Testis (tissue), 2 donors: Measurements from ENCODE around the gene CAMKV.

Experiments
- POLR2A ChIP-seq: fragments of 450-650 bp; IDR thresholded peaks from one replicate; pipeline ENCODE4 v1.6.1; 2017; ENCODE audit warnings: antibody characterized with exemption, mild to moderate bottlenecking, moderate library complexity
- TF ChIP-seq, protein P1 (sequence below), 3 experiments: fragments of 450-650 bp in 2 of 3; fragments of 200-600 bp in 1 of 3; sonication (generic) in 1 of 3; IDR thresholded peaks; one replicate each; pipeline ENCODE4 v1.5.1; 2016 to 2019; ENCODE audit warnings: antibody characterized with exemption in 3 of 3, mild to moderate bottlenecking in 2 of 3, moderate library complexity in 1 of 3

DNA sequence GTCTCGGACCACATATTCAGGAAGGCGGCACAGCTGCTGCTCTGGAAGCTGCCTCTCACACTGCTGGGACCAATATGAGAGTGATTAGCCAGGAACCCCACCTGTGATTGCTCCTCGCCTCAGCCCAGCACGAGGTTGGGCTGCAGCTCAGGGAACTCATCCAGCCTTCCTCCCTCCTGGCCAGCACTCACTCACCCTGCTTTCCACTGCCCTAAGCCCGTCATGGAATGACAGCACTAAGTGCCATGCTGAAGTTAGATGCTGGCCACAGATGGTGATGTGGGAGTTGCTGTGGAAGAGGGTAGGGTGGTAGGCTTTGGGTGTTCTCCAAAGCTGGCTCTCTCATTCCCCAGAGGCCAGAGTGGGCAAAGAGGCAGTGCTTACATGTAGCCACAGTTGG is 26.6 kb upstream of the CAMKV start:
- no peak for TF ChIP-seq POLR2A
- TF ChIP-seq, protein P1, sequence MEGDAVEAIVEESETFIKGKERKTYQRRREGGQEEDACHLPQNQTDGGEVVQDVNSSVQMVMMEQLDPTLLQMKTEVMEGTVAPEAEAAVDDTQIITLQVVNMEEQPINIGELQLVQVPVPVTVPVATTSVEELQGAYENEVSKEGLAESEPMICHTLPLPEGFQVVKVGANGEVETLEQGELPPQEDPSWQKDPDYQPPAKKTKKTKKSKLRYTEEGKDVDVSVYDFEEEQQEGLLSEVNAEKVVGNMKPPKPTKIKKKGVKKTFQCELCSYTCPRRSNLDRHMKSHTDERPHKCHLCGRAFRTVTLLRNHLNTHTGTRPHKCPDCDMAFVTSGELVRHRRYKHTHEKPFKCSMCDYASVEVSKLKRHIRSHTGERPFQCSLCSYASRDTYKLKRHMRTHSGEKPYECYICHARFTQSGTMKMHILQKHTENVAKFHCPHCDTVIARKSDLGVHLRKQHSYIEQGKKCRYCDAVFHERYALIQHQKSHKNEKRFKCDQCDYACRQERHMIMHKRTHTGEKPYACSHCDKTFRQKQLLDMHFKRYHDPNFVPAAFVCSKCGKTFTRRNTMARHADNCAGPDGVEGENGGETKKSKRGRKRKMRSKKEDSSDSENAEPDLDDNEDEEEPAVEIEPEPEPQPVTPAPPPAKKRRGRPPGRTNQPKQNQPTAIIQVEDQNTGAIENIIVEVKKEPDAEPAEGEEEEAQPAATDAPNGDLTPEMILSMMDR (IDR thresholded peaks at IDR 0.05), result no peak
